ENCODE results near the gene ZFAND2A.
A peak's percentile ranks its signal among the peaks of the same experiment; 100 is the strongest.
"Not testable (repeated sequence)": the region's sequence is repeated elsewhere in the genome, so short reads cannot be mapped to it uniquely, and the experiment has no call there.

Gene ZFAND2A, protein sequence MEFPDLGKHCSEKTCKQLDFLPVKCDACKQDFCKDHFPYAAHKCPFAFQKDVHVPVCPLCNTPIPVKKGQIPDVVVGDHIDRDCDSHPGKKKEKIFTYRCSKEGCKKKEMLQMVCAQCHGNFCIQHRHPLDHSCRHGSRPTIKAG

GRCh38 chr7:1159891-1160669 is at the start of gene ZFAND2A:
TSS of gene ZFAND2A (minus strand) at chr7:1160196. CDS start at chr7:1158212, 1,984 bp downstream.
- DNase-seq = peak; percentile 98

DNA sequence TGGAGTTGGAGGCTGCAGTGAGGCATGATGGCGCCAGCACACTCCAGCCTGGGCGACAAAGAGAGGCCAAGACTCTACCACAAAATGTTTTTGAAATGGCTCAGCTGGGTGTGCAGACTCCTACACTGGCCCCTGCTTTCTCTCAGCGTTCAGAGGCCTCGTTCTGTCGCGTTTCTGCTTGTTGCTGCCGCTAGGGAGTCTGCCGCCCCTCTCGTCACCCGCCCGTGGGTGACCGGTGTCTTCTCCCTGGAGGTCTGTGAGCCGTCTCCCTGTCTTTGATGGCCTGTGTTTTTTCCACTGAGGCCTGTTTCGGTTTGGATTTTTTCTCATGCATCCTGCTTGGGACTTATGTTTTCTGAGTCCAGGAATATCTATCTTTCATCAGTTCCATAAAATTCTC is 49.1 kb upstream of the ZFAND2A start:
- no peak for DNase-seq

DNA sequence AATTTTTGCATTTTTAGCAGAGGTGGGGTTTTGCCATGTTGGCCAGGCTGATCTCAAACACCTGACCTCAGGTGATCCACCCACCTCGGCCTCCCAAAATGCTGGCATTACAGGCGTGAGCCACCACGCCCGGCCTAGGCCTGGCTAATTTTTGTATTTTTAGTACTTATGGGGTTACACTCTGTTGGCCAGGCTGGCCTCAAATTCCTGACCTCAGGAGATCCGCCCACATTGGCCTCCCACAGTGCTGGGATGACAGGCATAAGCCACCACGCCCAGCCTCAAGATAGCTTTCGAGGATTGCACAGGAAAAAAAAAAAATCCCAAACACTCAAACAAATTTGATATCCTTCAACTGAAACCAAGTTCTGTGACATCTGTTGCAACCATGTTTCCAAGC is 45.7 kb upstream of the ZFAND2A start:
- DNase-seq = not testable (repeated sequence)

- no peak for DNase-seq
Observed at GRCh38 chr7:1204460-1205140, 44.6 kb upstream of the ZFAND2A start.

DNA sequence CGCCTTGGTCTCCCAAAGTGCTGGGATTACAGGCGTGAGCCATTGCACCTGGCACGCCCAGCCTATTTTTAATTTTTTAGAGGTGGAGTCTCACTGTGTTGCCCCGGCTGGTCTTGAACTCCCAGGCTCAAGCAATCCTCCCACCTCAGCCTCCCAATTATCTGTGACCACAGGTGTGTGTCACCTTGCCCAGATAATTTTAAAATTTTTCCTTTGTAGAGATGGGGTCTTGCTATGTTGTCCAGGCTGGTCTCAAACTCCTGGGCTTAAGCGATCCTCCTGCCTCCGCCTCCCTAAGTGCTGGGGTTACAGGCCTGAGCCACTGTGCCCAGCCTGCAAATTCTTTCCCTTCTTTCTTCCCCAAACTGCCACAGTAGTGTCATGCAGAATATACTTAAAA is 42.9 kb upstream of the ZFAND2A start:
- not testable (repeated sequence) for DNase-seq

- no peak for DNase-seq
Observed at GRCh38 chr7:1201916-1202315, 41.9 kb upstream of the ZFAND2A start.

GRCh38 chr7:1200045-1200444 is 40.0 kb upstream of the ZFAND2A start:
- no peak for DNase-seq

DNA sequence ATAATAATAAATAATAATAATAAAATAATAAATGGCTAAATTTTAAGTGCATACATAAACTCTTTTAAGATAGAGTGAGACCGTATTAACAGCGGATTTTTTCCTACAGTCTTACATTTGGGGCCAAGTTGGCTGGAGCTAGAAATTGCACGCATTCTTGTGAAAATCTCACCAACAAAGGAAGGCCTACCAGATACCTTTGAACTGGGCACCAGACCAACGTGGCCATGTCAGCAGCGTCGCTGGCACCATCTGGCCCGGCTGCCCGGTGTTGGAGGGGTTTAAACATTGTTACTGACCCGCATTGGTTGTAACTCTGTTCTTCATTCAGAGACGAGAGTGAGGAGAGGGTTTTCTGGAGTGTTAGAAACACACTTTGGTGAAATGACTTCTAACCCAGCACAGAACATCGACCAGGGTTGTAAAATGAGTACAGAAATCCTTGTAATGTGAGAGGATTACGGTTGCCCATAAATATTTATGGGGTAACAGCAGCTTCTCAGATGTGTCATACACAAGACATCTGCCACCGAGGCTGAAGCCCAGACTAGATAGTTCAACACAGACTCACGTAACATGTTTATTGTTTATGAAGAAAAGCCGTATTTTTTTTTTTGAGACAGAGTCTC is 38.1 kb upstream of the ZFAND2A start:
- no peak for DNase-seq

GRCh38 chr7:1196950-1197349 is 37.0 kb upstream of the ZFAND2A start:
- DNase-seq = no peak

DNA sequence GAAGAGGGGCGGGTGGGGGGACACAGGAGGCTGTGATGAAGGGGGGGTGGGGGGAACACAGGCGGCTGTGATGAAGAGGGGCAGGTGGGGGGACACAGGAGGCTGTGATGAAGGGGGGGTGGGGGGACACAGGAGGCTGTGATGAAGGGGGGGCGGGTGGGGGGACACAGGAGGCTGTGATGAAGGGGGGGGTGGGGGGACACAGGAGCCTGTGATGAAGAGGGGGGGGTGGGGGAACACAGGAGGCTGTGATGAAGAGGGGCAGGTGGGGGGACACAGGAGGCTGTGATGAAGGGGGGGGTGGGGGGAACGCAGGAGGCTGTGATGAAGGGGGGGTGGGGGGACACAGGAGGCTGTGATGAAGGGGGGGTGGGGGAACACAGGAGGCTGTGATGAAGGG is 36.4 kb upstream of the ZFAND2A start:
- not testable (repeated sequence) for DNase-seq

DNA sequence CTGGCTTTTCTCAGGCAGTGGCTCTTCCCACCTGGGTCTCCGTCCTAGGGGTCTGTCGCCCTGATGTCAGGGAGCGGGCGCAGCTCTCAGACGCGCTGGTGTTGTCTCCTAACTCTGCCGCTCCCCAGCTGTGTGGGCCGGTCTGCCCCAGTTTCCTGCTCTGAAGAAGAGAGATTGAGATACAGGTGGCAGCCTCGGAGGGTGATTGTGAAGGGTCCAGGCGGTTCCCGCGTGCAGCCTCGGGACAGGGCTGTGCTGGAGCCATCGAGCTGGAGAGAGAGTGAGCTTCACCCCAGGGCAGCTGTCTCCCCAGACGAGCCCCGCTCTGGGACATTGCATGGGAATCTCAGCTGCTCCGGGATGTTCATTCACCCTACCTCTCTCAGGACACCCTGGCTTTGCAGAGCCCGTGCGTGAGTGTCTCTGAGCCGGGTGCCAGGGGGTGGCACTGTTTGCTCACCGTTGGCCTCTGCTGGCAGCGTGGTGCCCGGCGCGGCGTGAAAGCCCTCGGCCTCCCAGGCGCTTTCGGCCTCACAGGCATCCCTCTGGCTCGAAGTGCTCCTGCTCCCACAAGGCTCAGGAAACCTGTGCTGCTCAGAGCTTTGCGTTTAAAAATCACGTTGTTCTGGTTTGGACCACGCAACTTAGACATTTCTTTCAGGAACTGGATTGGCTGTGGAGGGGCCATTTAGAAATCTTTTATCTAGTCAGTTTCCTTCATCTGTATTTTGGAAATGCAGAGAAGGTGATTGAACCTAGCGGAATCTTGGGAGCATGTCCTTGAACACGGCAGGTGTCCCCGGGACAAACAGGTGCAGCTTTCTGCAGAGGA is 33.8 kb upstream of the ZFAND2A start:
- DNase-seq = peak; percentile 25 to 64

GRCh38 chr7:1192171-1192676 is 32.2 kb upstream of the ZFAND2A start:
- peak; percentile 86 to 89 for DNase-seq

GRCh38 chr7:1189986-1190772 is 30.2 kb upstream of the ZFAND2A start:
- DNase-seq = no peak

DNA sequence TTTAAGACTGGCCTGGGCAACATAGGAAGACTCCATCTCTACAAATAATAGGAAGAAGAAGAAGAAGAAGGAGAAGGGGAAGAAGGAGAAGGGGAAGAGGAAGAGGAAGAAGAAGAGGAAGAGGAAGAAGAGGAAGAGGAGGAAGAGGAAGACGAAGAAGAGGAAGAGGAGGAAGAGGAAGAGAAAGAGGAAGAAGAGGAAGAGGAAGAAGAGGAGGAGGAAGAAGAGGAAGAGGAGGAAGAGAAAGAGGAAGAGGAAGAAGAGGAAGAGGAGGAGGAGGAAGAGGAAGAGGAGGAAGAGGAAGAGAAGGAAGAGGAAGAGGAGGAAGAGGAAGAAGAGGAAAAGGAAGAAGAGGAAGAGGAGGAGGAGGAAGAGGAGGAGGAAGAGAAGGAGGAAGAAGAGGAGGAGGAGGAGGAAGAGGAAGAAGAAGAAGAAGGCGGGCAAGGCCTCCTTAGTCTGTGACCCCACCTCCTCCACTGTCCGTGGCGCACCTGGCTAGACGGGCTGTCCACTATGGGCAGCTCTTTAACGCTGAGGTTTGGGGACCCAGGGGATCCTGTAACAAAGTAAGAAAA is 28.8 kb upstream of the ZFAND2A start:
- DNase-seq = no peak

DNA sequence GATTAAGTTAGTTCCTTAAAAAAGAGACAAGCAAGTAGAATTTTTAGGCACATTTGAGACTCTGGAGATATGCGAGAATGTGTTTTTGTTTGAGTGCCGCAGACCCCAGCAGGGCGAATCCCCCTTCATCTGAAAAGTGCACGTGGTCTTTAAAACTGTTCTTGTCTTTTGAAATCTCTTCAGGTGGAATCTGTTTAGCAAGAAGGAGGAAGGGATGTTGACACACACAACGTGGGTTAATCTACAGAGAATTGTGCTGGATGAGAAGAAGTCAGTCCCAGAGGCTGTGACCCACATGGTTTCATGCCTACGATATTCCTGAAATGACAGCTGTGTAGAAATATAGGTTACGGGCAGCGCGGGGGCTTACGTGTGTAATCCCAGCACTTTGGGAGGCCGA is 27.1 kb upstream of the ZFAND2A start:
- DNase-seq = no peak

DNA sequence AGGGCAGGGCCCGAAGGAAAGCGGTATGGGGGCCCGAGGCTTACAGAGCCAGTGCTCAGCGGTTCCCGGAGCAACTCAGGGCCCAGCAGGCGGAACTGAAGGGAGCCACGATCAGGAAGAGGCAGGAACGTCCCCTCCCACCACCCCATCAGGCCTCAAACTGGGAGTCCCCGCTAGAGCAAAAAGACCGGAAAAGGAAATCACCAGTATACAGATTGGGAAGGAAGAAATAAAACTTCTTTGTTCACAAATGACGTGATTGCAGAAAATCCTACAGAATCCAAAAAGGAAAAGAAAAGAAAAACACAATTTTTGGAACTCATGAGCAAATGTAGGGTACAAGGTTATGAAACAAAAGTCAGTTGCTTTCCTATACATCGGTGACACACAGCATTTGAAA is 21.6 kb upstream of the ZFAND2A start:
- DNase-seq = peak; percentile 51 to 53

- DNase-seq = no peak
Observed at GRCh38 chr7:1181031-1181430, 21.0 kb upstream of the ZFAND2A start.

GRCh38 chr7:1176891-1177373 is 16.9 kb upstream of the ZFAND2A start:
- peak; percentile 53 to 88 for DNase-seq

DNA sequence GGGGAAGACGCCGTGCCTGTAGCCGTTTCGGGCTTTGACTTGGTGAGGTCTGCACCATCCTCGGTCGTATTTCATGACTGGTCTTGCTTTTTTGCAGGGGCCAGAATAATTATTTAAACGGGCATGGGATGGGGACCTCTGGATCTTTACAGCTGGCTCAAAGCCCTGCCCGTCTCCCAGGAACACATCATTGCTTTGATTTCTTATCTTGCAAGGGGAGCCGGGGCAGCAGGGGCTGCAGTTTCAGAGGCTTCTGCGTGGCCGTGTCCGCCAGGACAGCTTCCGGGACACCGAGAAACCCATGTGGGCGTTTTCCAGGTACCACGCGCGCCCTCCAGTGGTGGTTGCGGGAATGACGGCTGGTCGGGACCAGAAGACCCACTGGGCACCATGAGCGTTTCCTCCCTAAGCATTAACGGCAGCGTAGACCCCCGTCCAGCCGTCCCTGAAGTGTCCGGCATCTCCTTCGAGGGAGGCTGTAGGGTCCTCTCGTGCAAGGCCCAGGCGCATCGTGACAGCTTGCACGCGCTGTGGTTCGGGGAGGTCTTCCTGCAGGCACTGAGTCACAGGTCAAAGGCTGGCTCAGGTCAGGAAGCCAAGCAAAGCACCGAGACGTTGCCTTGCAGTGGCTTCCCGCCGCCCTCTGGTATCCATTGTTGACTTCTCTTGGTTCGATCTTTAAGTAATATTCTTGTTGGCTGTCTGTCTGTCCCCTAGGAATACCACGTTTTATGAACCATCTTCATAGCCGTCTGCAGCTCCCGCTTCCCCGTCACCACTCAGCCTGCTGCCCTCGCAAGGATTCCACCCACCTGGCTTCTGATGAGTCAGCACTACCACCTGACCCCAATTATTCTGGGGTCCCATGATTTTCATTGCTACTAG is 16.2 kb upstream of the ZFAND2A start:
- DNase-seq = peak; percentile 49 to 93

GRCh38 chr7:1175597-1175966 is 15.6 kb upstream of the ZFAND2A start:
- no peak for DNase-seq
